ENCODE data around the gene JAKMIP3.

DNA sequence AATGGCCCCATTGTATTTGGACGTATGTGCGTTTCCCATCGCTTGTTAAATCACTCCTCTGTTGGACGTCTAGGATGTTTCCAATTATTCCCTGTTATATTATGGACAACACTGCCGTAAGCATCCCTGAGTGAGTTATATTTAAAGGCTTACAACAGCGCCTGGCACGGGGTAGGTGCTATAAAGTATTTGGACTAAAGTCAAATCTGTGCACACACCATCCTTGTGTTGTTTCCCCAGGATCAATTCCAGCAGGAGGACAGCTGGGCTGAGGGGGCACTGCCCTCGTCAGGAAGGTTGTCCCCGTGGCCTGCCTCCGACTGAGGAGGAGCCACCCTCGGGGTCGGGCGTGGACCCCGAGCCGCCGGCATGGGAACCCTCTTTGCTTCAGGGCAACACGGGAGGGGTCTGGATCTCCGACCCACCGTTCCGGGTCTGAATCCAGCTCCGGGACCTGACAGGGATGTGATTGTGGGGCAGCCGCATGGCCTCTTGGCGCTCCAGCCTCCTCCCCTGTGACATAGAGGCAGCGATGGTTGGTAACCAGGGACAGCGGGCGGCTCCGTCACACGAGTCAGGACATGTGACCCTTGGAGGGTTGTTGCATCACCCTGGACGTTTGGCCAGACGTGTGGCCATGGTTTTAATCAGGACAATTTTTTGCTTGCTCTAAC, 1.5 kb upstream of the JAKMIP3 start:
- TF ChIP-seq, protein P1, sequence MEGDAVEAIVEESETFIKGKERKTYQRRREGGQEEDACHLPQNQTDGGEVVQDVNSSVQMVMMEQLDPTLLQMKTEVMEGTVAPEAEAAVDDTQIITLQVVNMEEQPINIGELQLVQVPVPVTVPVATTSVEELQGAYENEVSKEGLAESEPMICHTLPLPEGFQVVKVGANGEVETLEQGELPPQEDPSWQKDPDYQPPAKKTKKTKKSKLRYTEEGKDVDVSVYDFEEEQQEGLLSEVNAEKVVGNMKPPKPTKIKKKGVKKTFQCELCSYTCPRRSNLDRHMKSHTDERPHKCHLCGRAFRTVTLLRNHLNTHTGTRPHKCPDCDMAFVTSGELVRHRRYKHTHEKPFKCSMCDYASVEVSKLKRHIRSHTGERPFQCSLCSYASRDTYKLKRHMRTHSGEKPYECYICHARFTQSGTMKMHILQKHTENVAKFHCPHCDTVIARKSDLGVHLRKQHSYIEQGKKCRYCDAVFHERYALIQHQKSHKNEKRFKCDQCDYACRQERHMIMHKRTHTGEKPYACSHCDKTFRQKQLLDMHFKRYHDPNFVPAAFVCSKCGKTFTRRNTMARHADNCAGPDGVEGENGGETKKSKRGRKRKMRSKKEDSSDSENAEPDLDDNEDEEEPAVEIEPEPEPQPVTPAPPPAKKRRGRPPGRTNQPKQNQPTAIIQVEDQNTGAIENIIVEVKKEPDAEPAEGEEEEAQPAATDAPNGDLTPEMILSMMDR (IDR thresholded peaks at IDR 0.05): no peak
- no peak for TF ChIP-seq POLR2A (IDR thresholded peaks at IDR 0.05)
- TF ChIP-seq POLR2AphosphoS5 (IDR thresholded peaks at IDR 0.05): no peak
